WTC11 (cell line): Measurements from ENCODE around the gene MICAL2. TPM values are rescaled to one million over a fixed set of nuclear protein-coding genes. Genes with fewer than 3 reads are reported as not detected.

ENCODE experiments used
- ATAC-seq: fragments of 200-7000 bp; cut with Tn5 transposase; 2 replicates; pipeline ENCODE4 v1.10.0; 2021; ENCODE audit warnings: mild to moderate bottlenecking, moderate library complexity
- CTCF ChIA-PET: fragments of 300-600 bp; sonication (Branson Sonifier 250); formaldehyde crosslinking; loops from one replicate; lab custom pipeline; 2021; ENCODE audit warnings: antibody characterized with exemption; lab: Charles Lee
- POLR2A ChIA-PET: fragments of 350-600 bp; sonication (Branson Sonifier 250); formaldehyde crosslinking; loops from one replicate; lab custom pipeline; 2021; ENCODE audit warnings: antibody characterized with exemption; lab: Charles Lee
- DNase-seq: peaks from one replicate; pipeline ENCODE4 v3.0.0; 2021; ENCODE audit warnings: low spot score
- H3K27ac Mint-ChIP-seq: 2 replicates; pipeline ENCODE4 v1.8.0; 2021; ENCODE audit warnings: mixed read lengths
- H3K27me3 Mint-ChIP-seq: 2 replicates; pipeline ENCODE4 v1.8.0; 2021; ENCODE audit warnings: low read depth, mild to moderate bottlenecking, moderate library complexity, mixed read lengths
- H3K36me3 Mint-ChIP-seq: 2 replicates; pipeline ENCODE4 v1.8.0; 2021; ENCODE audit warnings: mixed read lengths
- H3K4me1 Mint-ChIP-seq: 2 replicates; pipeline ENCODE4 v1.8.0; 2022; ENCODE audit warnings: mixed read lengths
- H3K4me3 Mint-ChIP-seq: 2 replicates; pipeline ENCODE4 v1.8.0; 2021; ENCODE audit warnings: mild to moderate bottlenecking, moderate library complexity, mixed read lengths
- H3K9me3 Mint-ChIP-seq: 2 replicates; pipeline ENCODE4 v1.8.0; 2021; ENCODE audit warnings: mixed read lengths
- CBFB ChIP-seq: sonication (generic); formaldehyde crosslinking; IDR thresholded peaks from 2 replicates; pipeline ENCODE4 v1.8.1; 2022; ENCODE audit warnings: mild to moderate bottlenecking, low read depth, missing genetic modification reagents
- CREB1 ChIP-seq: sonication (generic); formaldehyde crosslinking; IDR thresholded peaks from 2 replicates; pipeline ENCODE4 v1.8.0; 2023; ENCODE audit warnings: mild to moderate bottlenecking, missing genetic modification reagents
- ESRRA ChIP-seq: sonication (generic); formaldehyde crosslinking; IDR thresholded peaks from 2 replicates; pipeline ENCODE4 v1.8.1; 2022; ENCODE audit warnings: mild to moderate bottlenecking, missing genetic modification reagents, borderline replicate concordance
- FOXJ3 ChIP-seq: sonication (generic); formaldehyde crosslinking; IDR thresholded peaks from 2 replicates; pipeline ENCODE4 v1.9.0; 2021; ENCODE audit warnings: missing genetic modification reagents, mild to moderate bottlenecking, borderline replicate concordance
- GTF2I ChIP-seq: fragments of 250-450 bp; sonication (Bioruptor Pico); conservative IDR thresholded peaks from 2 replicates; pipeline ENCODE4 v1.4.0; 2021; ENCODE audit warnings: mild to moderate bottlenecking
- HMGA2 ChIP-seq: fragments of 250-450 bp; sonication (Bioruptor Pico); IDR thresholded peaks from 2 replicates; pipeline ENCODE4 v1.4.0; 2021; ENCODE audit warnings: mild to moderate bottlenecking, moderate library complexity
- JUN ChIP-seq: sonication (generic); formaldehyde crosslinking; IDR thresholded peaks from 2 replicates; pipeline ENCODE4 v1.8.0; 2023; ENCODE audit warnings: mild to moderate bottlenecking, missing genetic modification reagents
- NFATC4 ChIP-seq: fragments of 250-450 bp; sonication (Bioruptor Pico); IDR thresholded peaks from 2 replicates; pipeline ENCODE4 v1.9.0; 2021; ENCODE audit warnings: mild to moderate bottlenecking
- NFYB ChIP-seq: sonication (generic); formaldehyde crosslinking; conservative IDR thresholded peaks from 2 replicates; pipeline ENCODE4 v1.8.0; 2022; ENCODE audit warnings: low read depth, missing genetic modification reagents
- NR1H2 ChIP-seq: sonication (generic); formaldehyde crosslinking; IDR thresholded peaks from 2 replicates; pipeline ENCODE4 v1.9.0; 2021; ENCODE audit warnings: mild to moderate bottlenecking, moderate library complexity, missing genetic modification reagents
- SP1 ChIP-seq: sonication (generic); formaldehyde crosslinking; conservative IDR thresholded peaks from 2 replicates; pipeline ENCODE4 v1.8.1; 2022; ENCODE audit warnings: missing genetic modification reagents
- TCF7 ChIP-seq: sonication (generic); formaldehyde crosslinking; IDR thresholded peaks from 2 replicates; pipeline ENCODE4 v1.8.0; 2022; ENCODE audit warnings: mild to moderate bottlenecking, low read depth, missing genetic modification reagents, moderate library complexity
- ZNF317 ChIP-seq: sonication (generic); formaldehyde crosslinking; IDR thresholded peaks from 2 replicates; pipeline ENCODE4 v1.8.1; 2023; ENCODE audit warnings: low read depth, mild to moderate bottlenecking, moderate library complexity, missing genetic modification reagents, borderline replicate concordance
- ZNF416 ChIP-seq: fragments of 250-450 bp; sonication (Bioruptor Pico); IDR thresholded peaks from 2 replicates; pipeline ENCODE4 v1.9.0; 2021; ENCODE audit warnings: mild to moderate bottlenecking, inconsistent platforms
- ZNF423 ChIP-seq: fragments of 250-450 bp; sonication (Bioruptor Pico); IDR thresholded peaks from 2 replicates; pipeline ENCODE4 v2.1.2; 2022; ENCODE audit warnings: mild to moderate bottlenecking, moderate library complexity
- ZNF671 ChIP-seq: fragments of 250-450 bp; sonication (Bioruptor Pico); IDR thresholded peaks from 2 replicates; pipeline ENCODE4 v1.8.0; 2021; ENCODE audit warnings: mild to moderate bottlenecking
- total RNA-seq: library from RNA; stranded (reverse); gene quantifications from 3 replicates; pipeline ENCODE4 v1.2.3, GENCODE V29; 2021
- TF ChIP-seq, protein P1 (sequence below): sonication (generic); formaldehyde crosslinking; IDR thresholded peaks from 2 replicates; pipeline ENCODE4 v1.8.0; 2022; ENCODE audit warnings: mild to moderate bottlenecking, missing genetic modification reagents
- TF ChIP-seq, protein P2 (sequence below): sonication (generic); formaldehyde crosslinking; IDR thresholded peaks from 2 replicates; pipeline ENCODE4 v1.8.0; 2022; ENCODE audit warnings: missing genetic modification reagents
- TF ChIP-seq, protein P3 (sequence below): sonication (generic); formaldehyde crosslinking; IDR thresholded peaks from 2 replicates; pipeline ENCODE4 v1.8.0; 2023; ENCODE audit warnings: missing genetic modification reagents
- TF ChIP-seq, protein P4 (sequence below): fragments of 250-450 bp; sonication (Bioruptor Pico); IDR thresholded peaks from 2 replicates; pipeline ENCODE4 v2.1.2; 2022; ENCODE audit warnings: mild to moderate bottlenecking, moderate library complexity
- TF ChIP-seq, protein P5 (sequence below): sonication (generic); formaldehyde crosslinking; IDR thresholded peaks from 2 replicates; pipeline ENCODE4 v1.8.1; 2023; ENCODE audit warnings: mild to moderate bottlenecking, missing genetic modification reagents
- TF ChIP-seq, protein P6 (sequence below): sonication (generic); formaldehyde crosslinking; IDR thresholded peaks from 2 replicates; pipeline ENCODE4 v1.8.1; 2022; ENCODE audit warnings: mild to moderate bottlenecking, moderate library complexity, missing genetic modification reagents

The MICAL2 gene
- total RNA-seq, 1 experiment from 2014 or later: 3.1 TPM

DNA sequence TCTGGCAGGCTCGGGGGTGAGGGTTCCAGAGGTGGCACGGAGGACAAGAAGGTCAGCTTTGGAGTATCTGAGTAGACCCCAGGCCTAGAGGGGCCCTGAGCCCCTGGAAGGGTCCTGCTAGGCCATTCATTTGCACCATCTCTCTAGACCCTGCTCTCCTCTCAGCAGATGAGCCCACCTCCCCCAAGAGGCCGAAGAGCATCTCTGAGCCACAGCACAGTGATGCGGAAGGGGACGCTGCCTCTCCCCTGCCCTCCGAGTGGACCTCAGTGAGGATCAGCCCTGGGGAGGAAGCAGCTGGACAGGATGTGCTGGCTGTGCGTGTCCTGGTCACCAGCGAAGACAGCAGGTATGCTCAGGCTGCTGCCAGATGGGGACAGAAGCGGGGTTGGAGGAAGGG lies 165.4 kb downstream of the MICAL2 start (continued):
- no peak for TF ChIP-seq ZNF671

DNA sequence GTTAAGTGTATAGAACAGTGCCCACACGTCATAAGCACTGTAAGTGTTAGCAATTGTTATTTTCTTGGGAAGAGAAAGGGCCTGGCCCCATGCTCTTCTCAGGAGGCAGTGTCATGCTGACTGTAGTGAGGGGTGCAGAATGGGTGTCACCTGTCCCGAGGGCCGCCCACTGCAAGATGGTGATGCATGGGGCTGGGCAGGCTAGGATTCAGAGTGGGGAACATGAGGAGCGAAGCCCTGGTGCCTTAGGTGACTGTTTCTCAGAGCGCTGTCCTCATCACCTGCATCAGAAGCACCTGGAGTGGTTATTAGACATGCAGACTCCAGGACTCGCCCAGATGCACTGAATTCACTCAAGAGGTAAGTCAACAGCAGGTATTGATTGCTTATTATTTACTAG lies 166.0 kb downstream of the MICAL2 start:
- peaks cover 5% of the 10 kb centered on the region; the same call in 1 of the 2 replicates for H3K4me1 Mint-ChIP-seq
- TF ChIP-seq FOXJ3 (CRISPR knock-in tag) (no peak), NFATC4 (CRISPR knock-in tag) (no peak), TCF7 (CRISPR knock-in tag) (no peak), ZNF317 (CRISPR knock-in tag) (no peak), NR1H2 (CRISPR knock-in tag) (no peak), SP1 (CRISPR knock-in tag) (no peak), ZNF416 (no peak), CBFB (no peak), ESRRA (CRISPR knock-in tag) (no peak), GTF2I (CRISPR knock-in tag) (no peak), ZNF423 (CRISPR knock-in tag) (no peak), JUN (CRISPR knock-in tag) (no peak)
- TF ChIP-seq, protein P1, sequence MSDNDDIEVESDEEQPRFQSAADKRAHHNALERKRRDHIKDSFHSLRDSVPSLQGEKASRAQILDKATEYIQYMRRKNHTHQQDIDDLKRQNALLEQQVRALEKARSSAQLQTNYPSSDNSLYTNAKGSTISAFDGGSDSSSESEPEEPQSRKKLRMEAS (CRISPR knock-in tag): no peak
- TF ChIP-seq, protein P2, sequence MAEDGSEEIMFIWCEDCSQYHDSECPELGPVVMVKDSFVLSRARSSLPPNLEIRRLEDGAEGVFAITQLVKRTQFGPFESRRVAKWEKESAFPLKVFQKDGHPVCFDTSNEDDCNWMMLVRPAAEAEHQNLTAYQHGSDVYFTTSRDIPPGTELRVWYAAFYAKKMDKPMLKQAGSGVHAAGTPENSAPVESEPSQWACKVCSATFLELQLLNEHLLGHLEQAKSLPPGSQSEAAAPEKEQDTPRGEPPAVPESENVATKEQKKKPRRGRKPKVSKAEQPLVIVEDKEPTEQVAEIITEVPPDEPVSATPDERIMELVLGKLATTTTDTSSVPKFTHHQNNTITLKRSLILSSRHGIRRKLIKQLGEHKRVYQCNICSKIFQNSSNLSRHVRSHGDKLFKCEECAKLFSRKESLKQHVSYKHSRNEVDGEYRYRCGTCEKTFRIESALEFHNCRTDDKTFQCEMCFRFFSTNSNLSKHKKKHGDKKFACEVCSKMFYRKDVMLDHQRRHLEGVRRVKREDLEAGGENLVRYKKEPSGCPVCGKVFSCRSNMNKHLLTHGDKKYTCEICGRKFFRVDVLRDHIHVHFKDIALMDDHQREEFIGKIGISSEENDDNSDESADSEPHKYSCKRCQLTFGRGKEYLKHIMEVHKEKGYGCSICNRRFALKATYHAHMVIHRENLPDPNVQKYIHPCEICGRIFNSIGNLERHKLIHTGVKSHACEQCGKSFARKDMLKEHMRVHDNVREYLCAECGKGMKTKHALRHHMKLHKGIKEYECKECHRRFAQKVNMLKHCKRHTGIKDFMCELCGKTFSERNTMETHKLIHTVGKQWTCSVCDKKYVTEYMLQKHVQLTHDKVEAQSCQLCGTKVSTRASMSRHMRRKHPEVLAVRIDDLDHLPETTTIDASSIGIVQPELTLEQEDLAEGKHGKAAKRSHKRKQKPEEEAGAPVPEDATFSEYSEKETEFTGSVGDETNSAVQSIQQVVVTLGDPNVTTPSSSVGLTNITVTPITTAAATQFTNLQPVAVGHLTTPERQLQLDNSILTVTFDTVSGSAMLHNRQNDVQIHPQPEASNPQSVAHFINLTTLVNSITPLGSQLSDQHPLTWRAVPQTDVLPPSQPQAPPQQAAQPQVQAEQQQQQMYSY: no peak
- TF ChIP-seq, protein P3, sequence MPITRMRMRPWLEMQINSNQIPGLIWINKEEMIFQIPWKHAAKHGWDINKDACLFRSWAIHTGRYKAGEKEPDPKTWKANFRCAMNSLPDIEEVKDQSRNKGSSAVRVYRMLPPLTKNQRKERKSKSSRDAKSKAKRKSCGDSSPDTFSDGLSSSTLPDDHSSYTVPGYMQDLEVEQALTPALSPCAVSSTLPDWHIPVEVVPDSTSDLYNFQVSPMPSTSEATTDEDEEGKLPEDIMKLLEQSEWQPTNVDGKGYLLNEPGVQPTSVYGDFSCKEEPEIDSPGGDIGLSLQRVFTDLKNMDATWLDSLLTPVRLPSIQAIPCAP (CRISPR knock-in tag): no peak
- TF ChIP-seq, protein P4, sequence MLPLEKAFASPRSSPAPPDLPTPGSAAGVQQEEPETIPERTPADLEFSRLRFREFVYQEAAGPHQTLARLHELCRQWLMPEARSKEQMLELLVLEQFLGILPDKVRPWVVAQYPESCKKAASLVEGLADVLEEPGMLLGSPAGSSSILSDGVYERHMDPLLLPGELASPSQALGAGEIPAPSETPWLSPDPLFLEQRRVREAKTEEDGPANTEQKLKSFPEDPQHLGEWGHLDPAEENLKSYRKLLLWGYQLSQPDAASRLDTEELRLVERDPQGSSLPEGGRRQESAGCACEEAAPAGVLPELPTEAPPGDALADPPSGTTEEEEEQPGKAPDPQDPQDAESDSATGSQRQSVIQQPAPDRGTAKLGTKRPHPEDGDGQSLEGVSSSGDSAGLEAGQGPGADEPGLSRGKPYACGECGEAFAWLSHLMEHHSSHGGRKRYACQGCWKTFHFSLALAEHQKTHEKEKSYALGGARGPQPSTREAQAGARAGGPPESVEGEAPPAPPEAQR (CRISPR knock-in tag): no peak
- TF ChIP-seq, all 79 proteins: peak for 0
- ChIA-PET POLR2A (no interaction called here), CTCF (interaction anchor here (1.3 kb wide), 1 partner anchor 229 kb away, joined by 5 read pairs; no protein-coding TSS in a partner anchor)
- Mint-ChIP-seq H3K4me3 (no peak overlapping the region), H3K9me3 (no peaks in the 10 kb centered on the region), H3K27me3 (no peaks in the 10 kb centered on the region), H3K27ac (no peak overlapping the region), H3K36me3 (no peaks in the 10 kb centered on the region)
- no peak for DNase-seq
- ATAC-seq: no peak

DNA sequence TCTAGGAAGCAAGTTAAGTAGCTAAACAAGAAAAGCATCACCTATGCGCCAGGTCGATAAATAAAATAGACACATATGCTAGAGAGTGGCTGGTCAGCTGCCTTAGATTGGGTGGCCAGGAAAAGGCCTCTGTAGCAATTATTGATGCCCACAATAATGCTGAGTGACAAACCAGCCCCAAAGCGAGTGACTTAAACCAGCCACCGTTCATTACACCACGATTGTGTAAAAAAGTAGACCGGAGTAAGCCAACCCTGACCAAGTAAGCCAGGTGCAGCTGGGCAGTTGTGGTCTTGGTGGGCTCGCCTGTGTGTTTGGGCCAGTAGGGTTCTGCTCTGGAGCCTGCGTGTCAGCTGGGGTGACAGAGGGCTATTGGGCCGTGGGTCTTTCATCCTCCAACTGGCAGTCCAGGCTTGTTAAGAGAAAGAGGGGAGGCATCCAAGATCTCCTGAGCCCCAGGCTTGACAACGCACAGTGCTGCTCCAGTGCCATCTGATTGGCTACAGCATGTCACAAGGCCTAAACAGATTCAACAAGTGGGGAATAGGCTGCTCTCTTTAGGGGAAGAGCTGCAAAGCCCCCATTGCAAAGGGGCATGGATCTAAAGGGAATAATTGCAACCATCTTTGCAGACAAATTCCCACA lies 166.6 kb downstream of the MICAL2 start:
- Mint-ChIP-seq H3K27ac (no peak overlapping the region), H3K4me3 (no peak overlapping the region)
- TF ChIP-seq HMGA2 (no peak), CREB1 (CRISPR knock-in tag) (no peak), NFYB (peak; percentile 63)
- TF ChIP-seq, protein P5, sequence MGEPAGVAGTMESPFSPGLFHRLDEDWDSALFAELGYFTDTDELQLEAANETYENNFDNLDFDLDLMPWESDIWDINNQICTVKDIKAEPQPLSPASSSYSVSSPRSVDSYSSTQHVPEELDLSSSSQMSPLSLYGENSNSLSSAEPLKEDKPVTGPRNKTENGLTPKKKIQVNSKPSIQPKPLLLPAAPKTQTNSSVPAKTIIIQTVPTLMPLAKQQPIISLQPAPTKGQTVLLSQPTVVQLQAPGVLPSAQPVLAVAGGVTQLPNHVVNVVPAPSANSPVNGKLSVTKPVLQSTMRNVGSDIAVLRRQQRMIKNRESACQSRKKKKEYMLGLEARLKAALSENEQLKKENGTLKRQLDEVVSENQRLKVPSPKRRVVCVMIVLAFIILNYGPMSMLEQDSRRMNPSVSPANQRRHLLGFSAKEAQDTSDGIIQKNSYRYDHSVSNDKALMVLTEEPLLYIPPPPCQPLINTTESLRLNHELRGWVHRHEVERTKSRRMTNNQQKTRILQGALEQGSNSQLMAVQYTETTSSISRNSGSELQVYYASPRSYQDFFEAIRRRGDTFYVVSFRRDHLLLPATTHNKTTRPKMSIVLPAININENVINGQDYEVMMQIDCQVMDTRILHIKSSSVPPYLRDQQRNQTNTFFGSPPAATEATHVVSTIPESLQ: no peak
- TF ChIP-seq, protein P6, sequence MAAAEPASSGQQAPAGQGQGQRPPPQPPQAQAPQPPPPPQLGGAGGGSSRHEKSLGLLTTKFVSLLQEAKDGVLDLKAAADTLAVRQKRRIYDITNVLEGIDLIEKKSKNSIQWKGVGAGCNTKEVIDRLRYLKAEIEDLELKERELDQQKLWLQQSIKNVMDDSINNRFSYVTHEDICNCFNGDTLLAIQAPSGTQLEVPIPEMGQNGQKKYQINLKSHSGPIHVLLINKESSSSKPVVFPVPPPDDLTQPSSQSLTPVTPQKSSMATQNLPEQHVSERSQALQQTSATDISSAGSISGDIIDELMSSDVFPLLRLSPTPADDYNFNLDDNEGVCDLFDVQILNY (CRISPR knock-in tag): no peak
- TF ChIP-seq, all 79 proteins: peak for 1
- Mint-ChIP-seq H3K4me1 (peaks cover 5% of the 10 kb centered on the region; the same call in 1 of the 2 replicates), H3K36me3 (no peaks in the 10 kb centered on the region), H3K9me3 (no peaks in the 10 kb centered on the region), H3K27me3 (no peaks in the 10 kb centered on the region)
- ATAC-seq (no peak), DNase-seq (no peak)
- CTCF ChIA-PET: interaction anchor here (0.6 to 1.6 kb wide), 4 partner anchors 10 to 229 kb away, joined by 3 to 7 read pairs (median 4); no protein-coding TSS in a partner anchor
- POLR2A ChIA-PET: no interaction called here
